GM20431 (cell line): ENCODE data around the gene STK26.
"Not testable (repeated sequence)": the region's sequence is repeated elsewhere in the genome, so short reads cannot be mapped to it uniquely, and the experiment has no call there.

Experiments used
- in situ Hi-C: fragments of 300-500 bp; cut with MseI, MboI; formaldehyde crosslinking; loops from one replicate; pipeline ENCODE4 v1.15.0; 2020; ENCODE audit warnings: low sequenced_read_pairs; ENCODE audit not compliant: unreplicated experiment

Gene STK26

DNA sequence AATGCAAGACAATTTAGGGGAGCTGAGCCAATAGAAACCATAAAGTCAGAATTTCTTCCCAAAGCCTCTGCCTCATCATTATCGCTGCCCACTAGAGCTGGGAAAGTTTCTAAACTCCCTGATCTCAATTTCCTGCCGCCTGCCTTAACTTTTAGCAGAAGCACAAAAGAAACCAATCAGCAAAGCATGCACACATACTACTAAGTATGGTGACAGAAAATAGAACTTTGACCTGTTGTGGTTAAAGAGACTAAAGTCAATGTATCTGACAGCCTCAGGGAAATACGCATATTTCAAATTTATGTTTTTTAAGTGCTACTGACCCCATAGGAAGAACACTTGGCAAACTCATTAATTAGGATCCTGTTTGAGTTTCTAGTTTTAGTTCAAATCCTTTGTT is 10.1 kb downstream of the STK26 start:
- in situ Hi-C loops, result no loop called here

- in situ Hi-C loops, result no loop called here
Observed at GRCh38 chrX:132034648-132035047, 11.5 kb downstream of the STK26 start.

GRCh38 chrX:132037479-132037993 is 14.4 kb downstream of the STK26 start:
- in situ Hi-C loops, result no loop called here

GRCh38 chrX:132040066-132040465 is 17.0 kb downstream of the STK26 start:
- in situ Hi-C loops, result no loop called here

- in situ Hi-C loops, result no loop called here
Observed at GRCh38 chrX:132041015-132041414, 17.9 kb downstream of the STK26 start.

GRCh38 chrX:132043977-132044376 is 20.9 kb downstream of the STK26 start:
- in situ Hi-C loops, result no loop called here

GRCh38 chrX:132044953-132045352 is 21.9 kb downstream of the STK26 start:
- in situ Hi-C loops, result no loop called here

- in situ Hi-C loops, result no loop called here
Observed at GRCh38 chrX:132045456-132045855, 22.4 kb downstream of the STK26 start.

DNA sequence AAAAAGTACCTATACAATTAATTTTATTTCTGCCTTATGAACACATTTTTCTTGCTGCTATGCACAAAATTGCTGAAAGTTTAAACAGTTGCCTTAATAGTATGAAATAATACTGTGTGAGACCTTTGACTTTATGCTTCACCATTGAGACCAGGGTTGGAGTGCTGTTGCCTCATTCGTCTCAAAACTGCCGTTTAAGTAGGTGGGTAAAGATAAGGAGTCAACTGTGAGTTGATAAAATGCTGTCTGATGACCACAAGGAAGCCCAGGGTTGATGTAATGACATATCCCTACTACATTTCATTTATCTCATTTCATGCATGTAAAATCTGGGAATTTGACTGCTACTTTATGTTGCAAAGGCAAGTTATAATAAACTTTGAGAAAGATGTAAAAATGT is 23.4 kb downstream of the STK26 start:
- in situ Hi-C loops, result no loop called here

DNA sequence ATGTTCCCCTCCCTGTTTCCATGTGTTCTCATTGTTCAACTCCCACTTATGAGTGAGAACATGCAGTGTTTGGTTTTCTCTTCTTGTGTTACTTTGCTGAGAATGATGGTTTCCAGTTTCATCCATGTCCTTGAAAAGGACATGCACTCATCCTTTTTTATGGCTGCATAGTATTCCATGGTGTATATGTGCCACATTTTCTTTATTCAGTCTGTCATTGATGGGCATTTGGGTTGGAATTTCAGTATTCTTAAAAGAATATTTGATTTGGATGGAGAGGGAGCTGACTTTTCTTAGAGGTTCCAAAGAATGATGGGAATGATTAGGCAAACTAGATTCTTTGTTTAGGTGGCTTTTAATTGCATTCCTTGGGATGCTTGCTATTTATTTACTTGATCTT is 28.7 kb downstream of the STK26 start:
- in situ Hi-C loops, result not testable (repeated sequence)

- in situ Hi-C loops, result no loop called here
Observed at GRCh38 chrX:132058050-132058449, 34.9 kb downstream of the STK26 start.

- in situ Hi-C loops, result no loop called here
Observed at GRCh38 chrX:132058975-132059374, 35.9 kb downstream of the STK26 start.

DNA sequence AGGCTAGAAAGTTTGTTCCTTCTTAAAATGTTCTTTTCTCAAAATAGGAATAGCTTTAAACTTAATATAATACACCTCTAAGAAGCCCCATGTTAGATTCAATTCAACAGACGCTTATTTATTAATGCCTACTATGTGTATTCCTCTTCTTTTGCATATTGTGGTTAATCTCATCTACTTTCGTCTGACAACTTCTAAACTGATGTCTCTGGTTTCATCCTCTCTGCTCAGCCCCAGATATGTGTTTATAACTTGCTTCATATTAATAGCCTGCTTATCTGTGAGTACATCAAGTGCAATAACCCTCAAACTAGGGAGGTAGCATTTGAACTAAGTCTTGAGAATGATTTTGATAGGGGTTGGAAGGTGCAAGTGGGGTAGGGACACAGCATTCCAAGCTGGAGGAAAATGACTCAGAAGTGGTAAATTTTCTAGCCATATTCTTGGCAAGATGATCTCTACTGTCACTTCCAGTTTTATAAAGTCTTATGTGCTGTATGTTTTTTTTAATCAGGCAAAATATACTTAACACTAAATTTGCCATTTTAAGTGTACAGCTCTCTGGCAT is 37.0 kb downstream of the STK26 start:
- in situ Hi-C loops, result no loop called here

- in situ Hi-C loops, result no loop called here
Observed at GRCh38 chrX:132063334-132063733, 40.2 kb downstream of the STK26 start.

GRCh38 chrX:132063862-132064261 is 40.8 kb downstream of the STK26 start:
- in situ Hi-C loops, result no loop called here

- in situ Hi-C loops, result no loop called here
Observed at GRCh38 chrX:132068405-132068804, 45.3 kb downstream of the STK26 start.

GRCh38 chrX:132071254-132071653 is 48.2 kb downstream of the STK26 start:
- in situ Hi-C loops, result no loop called here

DNA sequence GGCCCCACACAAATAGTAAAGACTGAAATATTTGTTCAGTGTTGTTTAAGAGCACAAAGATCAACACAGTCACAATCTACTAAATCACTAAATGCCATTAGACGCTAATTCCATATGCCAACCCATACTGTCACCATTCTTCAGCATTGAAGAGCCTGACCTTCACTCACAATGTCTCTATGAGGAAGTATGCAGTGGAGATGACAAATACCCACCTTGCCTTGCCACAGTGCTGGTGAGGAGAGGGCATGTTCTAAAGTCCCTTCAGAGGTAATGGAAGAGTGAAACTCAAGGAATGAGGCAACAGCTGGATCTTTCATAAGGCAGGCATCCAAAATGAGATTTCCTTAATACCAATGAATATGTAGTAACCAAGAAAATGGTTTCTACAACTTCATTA is 54.3 kb downstream of the STK26 start:
- in situ Hi-C loops, result no loop called here

GRCh38 chrX:132077912-132078311 is 54.8 kb downstream of the STK26 start:
- in situ Hi-C loops, result no loop called here

DNA sequence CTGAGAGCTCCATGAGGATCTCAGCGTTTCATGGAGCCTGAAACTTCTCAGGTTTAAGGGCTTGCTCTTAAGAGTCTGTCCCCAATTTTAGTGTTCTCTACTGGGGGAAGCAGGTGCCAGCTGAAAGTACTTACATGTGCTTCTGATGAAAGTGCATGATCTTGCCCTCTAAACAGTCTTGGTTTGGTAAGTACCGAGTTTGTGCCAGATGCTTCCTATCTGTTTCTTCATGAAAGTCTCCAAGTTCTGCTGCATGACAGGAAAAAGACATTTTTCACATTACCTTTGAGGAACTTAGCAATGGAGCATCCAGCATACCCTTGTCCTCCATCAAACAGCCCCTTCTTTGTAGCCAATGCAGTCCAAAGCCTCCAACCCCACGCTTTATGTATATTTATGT is 62.7 kb downstream of the STK26 start:
- in situ Hi-C loops, result no loop called here

- in situ Hi-C loops, result no loop called here
Observed at GRCh38 chrX:132086672-132087071, 63.6 kb downstream of the STK26 start.

GRCh38 chrX:132088864-132089263 is 65.8 kb downstream of the STK26 start:
- in situ Hi-C loops, result no loop called here
